SKM-1 (cell line): ENCODE data around the gene SORCS2.

ENCODE experiments used
- DNase-seq: peaks from one replicate; lab custom pipeline; 2025; ENCODE audit not compliant: unreplicated experiment; lab: John Stamatoyannopoulos, UW

SORCS2 gene

DNA sequence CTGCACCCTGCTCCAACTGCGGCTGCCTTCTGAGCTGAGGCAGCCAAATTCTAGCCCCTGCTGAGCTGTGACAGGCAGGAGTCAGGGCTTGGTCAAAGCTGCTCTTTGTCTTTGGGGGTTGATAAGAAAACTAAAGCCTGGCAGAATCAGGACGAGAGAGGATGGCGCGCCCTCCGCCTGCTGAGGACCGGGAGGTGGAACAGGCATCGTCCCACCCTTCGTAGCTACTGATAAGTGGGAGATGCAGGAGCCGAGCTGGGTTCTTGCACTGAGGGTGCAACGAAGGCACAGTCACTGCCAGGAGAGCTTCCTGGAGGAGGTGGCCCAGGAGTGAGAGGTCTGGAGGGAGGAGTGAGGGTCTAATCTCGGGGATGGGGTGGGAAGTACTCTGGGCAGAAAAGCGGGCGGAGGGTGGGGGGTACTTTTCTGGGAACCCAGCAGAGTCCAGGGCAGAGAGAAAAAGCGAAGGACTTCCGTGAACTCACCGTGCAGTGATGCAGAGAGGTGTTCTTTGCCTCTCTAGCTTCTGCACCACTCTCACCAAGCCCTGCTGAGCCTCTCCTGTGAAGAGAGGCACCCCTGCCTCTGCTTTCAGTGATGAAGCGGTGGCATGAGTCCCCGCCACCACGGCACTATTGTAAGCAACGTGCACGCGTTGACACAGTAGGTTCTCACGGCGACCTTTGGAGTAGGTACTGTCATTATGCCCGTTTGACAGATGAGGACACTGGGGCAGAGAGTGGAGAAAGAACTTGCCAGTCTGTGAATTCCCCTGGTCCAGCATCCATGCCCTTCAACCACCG lies 107.8 kb downstream of the SORCS2 start:
- DNase-seq = no peak

DNA sequence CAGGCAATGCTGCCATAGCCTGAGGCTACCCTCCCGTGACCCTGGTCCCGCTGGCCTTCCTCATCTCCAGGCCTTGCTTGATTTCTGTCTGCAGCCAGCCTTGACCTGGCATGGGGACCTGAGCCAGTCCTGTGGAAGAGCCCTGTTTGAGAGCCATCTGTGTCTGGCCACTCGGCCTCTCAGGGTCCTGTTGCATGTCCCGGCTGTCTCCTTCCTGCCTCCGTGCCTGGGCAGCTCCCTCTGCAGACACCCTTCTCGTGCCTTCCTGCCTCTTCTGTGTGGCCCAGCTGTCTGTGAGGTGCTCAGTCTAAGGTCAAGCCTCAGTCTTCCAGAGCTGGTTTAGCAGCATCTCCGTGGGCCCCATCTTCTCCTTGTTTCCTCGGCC lies 108.4 kb downstream of the SORCS2 start:
- DNase-seq = no peak

DNA sequence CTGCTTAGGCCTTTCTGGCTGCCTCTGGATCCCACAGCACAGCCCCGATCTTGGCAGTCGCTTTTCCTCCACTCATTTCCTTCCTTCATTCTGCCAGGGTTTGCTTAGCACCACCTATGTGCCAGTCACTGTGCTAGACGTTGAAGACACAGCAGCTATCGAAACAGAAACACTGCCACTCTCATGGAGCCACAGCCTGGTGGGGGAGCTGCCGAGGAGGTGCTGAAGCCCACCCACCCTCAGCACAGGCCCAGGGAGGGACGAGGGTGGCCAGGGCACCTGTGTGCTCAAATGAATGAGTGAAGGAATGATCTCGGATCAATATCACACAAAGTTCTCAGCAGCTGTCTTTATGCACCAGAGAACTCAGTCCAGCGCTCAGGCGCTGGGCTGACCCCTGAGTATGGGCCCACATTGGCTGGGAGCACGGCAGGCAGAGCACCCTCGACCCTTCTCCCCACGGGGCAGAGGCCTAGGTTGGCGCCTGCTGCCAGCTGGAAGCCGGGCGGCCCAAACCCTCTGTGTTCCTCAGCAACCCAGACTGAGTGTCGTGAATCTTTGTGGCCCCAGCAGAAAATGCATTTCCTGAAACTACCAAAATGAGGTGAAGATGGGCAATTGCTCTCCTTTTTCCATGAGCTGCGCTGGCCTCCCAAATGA lies 108.9 kb downstream of the SORCS2 start:
- no peak for DNase-seq

DNA sequence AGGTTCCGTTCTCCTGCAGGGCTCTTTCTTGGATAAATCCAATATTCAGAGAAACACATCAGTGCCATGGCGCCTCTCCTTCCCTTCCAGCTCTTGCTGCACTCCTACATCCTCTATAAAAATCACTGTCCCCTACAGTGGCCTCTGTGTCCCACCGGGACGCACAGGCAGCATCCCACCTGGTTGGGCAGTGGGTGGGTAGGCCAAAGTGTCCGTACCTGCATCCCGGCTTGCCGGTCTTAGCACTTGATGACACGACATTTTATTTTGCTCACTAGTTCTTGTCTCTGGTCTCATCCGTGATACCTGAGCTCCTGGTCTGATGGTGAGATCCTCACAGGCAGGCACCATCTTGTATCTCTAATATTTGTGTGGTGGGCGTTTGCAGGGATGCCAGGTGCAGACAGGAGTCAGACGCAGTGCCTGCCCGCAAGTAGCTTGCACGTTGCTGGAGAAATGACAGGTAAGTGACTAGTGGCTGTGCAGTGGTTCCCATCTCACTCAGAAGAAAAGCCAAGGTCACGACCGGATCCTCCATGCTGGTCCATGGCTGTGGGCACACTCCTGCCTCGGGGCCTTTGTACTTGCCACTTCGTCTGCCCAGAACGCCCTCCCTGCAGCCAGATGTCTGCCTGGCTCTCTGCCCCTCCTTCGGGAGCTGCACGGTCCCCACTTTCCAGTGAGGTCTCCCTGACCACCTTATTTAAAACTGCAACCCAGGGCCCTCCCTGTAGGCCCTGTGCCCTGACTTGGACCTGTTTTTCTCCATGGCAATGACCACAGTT lies 109.7 kb downstream of the SORCS2 start:
- no peak for DNase-seq

DNA sequence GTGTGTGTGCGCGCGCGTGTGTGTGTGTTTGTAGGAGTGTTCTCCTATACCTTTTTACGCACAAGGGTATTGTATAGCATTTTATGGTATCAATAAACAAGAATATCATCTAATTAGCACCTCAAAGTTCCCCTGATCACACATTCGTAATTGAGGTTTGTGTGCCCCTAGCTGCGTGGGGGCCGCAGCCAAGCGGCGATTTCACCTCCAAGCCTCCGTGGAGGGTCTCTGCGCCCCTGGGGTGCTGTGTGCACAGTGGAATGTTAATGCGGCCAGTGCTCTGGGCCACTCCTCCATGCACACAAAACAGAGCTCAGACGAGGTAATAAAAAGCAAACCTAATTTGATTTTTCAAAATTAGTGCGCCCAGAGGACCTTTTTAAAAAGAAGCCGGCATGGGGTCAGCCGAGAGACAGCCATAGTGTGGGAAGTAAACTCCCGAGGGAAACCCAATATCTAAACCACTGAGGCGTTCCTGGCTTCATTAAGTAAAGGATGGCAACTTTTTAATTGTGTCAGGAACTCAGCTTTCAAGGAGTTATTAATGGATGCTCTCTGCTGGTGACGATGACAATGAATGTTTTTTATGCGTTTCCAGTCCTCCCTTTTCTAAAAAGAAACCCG lies 110.6 kb downstream of the SORCS2 start:
- DNase-seq = no peak

DNA sequence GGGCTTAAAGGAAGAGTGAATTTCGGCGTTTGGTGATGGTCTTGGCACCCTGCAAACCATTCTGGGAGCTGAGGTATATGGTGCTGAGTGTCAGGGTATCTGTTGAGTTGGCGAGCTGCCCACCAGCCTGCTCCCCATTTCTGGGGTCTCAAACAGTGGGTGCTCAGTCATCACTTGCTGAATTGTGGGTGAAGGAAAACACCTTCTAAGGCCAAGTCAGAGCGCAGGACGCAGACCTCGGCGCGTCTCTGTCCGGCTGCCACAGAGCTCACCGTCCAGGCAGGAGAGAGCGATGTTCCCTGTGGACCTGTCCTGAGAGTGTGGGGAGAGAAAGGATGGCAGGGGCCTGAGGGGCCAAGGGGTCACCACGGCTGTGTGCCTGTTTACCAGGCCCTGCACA lies 111.2 kb downstream of the SORCS2 start:
- DNase-seq = no peak

DNA sequence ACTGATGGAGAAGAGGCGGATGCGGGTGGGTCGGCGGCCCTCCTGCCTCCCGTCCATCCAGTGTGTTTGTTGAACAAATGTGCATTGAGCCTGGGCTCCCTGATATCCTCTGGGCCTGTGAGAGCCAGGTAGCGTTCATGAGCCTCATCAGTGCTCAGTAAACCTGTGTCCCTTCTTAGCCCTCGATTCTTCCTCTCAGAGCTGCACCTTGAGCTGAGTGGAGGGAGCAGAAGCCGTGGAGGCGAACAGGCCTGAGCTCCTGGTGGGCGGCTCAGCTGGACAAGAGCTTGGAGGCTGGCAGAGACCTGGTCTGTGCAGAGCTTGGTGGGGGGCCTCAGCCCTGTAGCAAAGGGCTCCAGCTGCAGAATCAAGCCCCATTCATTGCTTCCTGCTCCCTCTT lies 112.1 kb downstream of the SORCS2 start:
- DNase-seq = no peak

DNA sequence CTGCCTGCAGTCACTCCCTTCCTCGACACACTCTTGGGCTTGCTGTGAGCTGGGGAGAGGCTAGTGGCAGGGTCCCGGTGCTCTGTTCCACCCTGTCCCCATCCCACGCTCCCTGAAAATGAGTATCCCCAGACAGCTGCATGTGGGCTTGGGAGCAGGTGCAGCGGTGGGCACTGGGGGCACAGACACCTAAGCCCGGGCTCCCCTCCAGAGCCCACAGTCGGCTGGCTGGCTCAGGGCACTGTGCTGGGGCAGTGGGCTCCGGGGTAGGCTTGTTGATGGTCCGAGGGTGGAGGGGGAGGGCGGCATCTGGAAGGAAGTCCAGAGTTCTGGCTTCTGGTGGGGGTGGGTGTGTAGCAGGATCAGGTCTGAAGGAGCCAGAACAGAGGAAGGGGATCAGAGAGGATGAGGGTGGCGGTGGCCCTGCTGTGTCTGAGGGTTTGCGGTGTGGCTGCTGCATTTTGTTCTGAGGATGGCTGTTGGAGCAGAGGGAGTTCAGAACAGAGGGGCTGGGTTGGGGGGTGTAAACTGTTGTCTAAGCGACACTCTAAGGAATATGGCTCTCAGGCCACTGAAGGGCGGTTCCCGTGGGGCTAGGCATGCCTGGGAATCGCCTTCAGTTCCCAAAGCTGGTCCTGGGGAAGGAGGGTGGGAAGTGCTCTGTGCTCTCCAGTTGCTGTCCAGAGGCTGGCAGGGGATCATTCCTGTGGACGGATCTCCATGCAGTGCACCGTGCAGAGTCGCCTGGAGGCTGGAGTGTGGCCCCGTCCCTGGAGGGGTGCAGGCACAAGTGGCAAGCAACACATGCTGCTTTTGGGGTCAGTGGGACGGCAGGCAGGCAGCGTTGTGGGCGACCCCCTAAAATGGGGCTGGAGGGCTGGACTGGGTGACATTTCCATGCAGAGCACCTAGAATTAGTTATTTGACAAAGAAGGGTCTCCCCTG lies 114.0 kb downstream of the SORCS2 start:
- no peak for DNase-seq

DNA sequence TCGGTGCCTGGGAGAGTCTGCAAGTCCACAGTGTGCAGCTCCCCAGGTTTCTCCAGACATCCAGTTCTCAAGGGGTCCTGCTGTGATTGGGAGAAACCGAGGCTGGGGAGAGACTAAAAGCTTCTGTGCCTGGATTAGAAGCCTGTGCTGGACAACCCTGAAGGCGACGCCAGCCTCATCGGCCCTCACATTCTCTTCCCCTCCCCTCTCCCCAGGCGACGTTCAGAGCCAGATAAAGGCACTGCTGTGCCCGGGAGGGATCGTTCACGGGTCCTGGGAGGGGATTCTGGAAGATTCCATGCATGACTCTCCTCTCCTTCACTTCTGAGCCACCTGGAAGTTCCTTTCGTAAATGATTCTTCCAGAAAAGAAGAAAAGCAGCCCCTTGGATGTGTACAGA lies 114.6 kb downstream of the SORCS2 start:
- no peak for DNase-seq

DNA sequence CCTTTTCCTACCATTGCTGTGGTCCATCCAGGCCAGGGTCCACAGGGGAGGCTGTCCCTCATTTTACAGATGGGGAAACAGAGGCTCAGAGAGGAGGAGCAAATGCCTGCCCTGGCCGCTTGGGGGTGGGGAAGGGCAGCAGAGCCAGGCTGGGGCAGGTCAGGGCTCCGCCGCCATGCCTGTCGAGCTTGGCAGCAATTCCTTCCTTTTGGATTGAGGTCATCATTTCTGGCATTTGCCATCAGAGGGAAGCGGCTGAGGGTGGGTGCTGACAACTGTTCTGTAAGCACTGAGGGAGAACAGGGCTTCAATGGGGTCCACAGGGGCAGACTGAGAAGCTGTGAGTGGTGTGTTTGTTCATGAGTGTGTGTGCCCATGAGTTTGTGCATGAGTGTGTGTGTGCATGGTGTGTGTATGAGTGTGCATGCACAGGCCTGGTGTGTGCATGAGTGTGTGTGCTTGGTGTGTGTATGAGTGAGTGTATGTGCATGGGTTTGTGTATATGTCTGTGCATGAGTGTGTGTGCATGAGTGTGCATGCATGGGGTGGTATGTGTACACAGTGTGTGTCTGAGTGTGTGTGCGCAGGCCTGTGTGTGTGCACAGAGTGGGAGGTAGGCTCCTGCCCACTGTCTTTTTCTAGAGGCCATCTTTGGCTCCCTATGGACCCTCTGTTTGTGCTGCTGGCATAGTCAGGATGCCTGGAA lies 115.2 kb downstream of the SORCS2 start:
- no peak for DNase-seq

DNA sequence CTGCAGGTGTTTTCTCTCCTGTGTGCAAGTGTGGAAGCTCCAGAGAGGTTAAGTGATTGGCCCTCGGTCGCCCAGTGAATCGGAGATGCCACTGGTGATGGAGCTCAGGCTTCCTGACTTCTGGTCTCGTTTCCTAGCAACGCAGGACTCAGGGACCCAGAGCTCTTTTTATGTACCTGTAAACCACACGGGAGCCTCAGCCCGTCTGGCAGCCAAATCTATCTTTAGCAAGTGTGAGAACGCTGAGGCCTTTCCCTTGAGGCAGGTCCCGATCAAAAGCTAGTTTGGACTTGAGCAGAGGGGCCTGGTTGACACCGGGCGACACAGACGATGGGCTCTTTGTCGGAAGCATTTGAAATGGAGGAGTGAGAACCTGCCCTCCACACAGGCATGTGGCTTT lies 116.8 kb downstream of the SORCS2 start:
- no peak for DNase-seq

DNA sequence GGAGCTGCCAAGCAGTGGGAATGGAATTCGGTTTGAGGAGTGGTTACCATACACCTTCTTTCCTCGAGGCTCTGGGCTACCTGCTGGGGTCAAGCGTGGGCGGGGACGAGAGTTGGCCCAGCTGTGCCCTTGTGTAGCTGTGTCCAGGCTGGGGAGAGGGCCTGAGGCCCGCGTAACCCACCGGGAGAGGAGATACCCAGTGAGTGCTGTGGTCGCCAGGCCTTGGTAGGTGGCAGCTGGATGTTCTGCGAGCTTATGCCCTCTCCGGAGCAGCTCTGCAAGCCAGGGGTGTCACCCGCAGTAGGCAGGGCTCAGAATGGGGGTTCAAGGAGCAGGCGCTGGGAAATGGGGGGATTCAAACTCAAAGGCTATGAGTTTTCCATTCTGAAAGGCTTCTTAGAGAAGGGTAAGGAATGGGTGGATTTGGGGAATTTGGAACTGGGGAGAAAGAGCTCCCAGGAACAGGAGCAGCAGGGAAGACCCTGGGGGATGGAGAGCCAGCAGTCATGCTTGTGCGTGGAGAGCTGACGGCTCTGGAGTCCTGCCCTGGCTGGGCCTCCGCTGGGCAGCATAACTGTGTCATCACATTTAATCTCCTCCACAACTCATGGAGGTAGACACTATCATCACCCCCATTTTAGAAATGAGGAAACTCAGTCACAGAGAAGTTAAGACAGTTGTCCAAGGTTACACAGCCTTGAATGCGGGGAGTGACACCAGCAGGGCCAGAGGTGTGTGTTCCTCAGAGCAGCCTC lies 117.5 kb downstream of the SORCS2 start:
- DNase-seq = no peak

DNA sequence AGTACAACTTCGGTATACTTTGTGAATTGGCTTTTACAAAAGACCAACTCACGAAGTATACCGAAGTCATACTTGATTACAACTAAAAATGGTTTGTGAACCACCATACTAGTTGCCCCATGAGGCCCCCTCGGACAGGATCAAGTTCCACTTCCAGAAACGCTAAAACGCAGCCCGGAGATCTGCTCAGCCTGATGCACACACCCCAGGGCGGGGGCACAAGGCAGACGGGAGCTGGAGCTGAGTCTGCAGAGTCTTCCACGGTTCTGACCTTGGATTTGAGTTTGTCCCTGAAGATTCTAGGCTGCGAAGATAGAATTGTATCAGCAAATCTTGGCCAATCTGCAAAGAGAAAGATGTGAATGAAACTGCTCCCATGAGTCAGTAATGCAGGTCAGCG lies 118.1 kb downstream of the SORCS2 start:
- no peak for DNase-seq

DNA sequence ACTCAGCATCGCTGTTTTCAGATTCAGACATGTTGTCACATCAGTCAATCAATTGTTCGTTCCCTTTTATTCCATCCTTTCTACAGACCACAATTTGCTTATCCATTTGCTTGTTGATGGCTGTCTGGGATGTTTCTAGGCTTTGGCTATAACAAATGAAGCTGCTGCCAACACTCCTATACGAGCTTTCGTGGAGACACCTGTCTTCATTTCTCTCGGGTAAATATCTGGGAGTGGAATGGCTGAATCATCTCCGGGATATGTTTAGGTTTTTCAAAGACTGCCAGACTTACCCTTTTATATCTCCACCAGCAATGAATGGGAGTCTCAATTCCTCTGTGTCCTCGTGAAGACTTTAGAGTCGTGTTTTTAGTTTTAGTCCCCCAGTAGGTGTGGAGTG lies 118.9 kb downstream of the SORCS2 start:
- DNase-seq = no peak

DNA sequence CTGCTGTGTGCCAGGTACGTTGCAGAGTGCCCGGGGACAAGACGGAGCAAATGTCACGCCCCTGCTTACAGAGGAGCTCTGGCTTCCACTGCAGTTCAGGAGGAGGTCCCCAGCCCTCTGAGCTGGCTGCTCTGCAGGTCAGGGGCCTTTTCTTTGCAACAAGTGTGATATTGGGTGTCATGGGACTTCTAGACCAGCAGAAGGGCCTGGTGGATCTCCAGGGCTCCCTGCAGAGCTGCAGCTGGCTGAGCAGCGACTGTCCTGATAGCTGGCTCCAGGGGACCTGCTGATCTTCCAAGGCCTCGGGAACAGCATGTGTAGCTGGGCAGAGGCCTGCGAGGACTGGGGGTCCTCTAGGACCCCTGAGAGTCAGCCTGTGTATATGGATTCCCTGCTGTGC lies 120.4 kb downstream of the SORCS2 start:
- no peak for DNase-seq

DNA sequence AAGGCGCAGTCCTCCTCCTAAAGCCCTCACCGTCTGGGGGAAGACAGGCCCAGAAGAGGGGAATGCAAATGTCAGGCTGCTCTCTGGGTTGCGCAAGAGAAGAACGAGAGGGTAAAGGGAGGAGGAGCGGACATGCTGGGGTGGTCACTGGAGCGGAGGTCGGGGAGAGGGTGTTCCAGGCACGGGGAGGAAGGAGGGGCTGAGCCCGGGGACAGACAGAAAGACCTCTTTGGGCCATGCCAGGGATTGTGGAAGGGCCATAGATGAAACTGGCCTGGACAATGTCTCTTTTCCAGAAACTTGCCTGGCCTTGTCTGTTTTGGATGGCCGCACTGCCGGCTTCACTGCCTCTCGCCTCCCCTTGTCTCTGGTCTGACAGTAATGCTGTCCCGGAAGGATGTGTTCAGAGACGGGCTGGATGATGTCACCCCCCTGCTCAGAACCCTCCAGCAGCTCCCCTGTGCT lies 121.0 kb downstream of the SORCS2 start:
- no peak for DNase-seq

DNA sequence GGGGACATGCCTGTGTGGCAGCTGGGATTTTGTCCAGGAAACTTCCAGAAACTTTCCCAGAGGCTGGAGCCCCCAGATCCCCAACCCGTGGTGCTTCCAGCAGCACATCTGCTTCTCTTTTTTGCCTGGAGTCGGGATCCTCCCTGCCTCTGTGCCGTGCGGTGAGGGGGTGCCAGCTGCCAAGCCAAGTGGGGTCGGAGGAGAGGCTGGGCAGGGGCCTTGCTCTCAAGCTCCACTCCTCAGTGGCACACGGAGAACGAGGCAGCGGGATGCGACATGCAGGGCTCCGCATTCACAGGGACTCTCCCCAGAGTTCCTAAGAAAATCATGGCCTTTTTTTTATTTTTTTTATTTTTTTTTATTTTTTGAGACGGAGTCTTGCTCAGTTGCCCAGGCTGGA lies 121.7 kb downstream of the SORCS2 start:
- no peak for DNase-seq

DNA sequence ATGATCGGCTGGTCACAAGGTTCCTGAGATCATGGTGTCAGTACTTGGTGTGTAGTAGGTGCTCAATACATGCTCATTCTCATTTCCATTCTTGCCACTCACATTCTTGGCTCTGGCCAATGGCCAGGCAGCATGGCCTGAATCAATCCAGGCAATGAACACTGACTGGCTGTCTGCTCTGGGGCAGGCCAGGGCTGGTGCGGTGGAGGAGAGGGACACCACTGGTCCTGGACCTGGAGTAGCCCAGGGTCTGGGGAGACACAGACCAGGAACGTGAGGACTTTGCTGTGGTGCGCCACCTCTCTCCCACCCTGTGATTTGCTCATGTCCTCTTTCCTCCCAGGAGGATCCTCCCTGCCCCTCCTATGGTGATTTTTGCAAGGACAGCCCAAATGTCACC lies 122.9 kb downstream of the SORCS2 start:
- DNase-seq = no peak

DNA sequence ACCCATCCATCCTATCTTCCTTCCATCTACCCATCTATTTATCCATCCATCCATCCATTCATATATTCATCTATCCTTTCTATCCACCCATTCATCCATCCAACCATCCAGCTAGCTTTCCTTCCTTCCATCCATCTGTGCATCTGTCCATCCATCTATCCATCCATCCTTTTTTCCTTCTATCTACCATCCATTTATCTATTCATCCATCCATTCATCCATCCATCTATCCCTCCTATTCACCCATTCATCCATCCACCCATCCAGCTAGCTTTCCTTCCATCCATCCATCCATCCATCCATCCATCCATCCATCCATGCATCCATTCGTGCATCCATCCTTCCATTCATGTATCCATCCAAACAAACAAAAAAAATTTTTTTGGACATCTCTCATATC lies 123.6 kb downstream of the SORCS2 start:
- DNase-seq = no peak
